Hepatocyte (in vitro differentiated cells): ENCODE data around the gene SNX20.

Source experiments
- EZH2 ChIP-seq: fragments of 200-600 bp; sonication (generic); IDR thresholded peaks from 2 replicates; pipeline ENCODE4 v1.6.1; 2016; ENCODE audit warnings: antibody characterized with exemption, mild to moderate bottlenecking, borderline replicate concordance
- EZH2phosphoT487 ChIP-seq: fragments of 200-600 bp; sonication (generic); IDR thresholded peaks from one replicate; pipeline ENCODE4 v1.6.1; 2018; ENCODE audit warnings: antibody characterized with exemption, mild to moderate bottlenecking, low read depth, moderate library complexity; ENCODE audit not compliant: unreplicated experiment, severe bottlenecking
- TF ChIP-seq, protein P1 (sequence below): fragments of 200-600 bp; sonication (generic); IDR thresholded peaks from 2 replicates; pipeline ENCODE4 v1.5.1; 2016; ENCODE audit warnings: antibody characterized with exemption, mild to moderate bottlenecking; ENCODE audit not compliant: poor library complexity

DNA sequence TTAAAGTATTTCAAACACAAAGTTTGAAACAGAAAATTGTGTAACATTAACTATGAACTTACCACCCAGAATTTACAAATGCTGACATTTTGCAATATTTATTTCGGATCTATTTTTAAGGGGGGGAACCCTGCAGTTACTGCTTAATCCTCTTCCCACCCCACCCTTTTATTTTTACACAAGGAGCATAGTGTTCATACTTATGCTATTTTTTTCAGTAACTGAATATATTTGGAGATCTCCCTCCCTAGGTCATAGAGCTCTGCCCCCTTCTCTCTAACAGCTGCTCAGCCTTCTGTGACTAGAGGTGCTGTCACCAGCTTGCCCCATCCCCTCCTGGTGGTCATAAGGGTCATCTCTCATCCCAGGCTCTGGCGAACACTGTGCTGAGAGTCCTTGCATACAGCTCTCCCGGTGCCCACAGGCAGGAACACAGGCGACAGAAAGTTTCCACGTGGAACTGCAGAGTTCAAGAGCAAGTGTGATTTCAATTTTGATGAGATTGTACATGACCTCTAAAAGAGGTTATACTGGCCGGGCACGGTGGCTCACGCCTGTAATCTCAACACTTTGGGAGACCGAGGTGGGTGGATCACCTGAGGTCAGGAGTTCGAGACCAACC, 44.2 kb downstream of the SNX20 start:
- no peak for TF ChIP-seq EZH2
- TF ChIP-seq, protein P1, sequence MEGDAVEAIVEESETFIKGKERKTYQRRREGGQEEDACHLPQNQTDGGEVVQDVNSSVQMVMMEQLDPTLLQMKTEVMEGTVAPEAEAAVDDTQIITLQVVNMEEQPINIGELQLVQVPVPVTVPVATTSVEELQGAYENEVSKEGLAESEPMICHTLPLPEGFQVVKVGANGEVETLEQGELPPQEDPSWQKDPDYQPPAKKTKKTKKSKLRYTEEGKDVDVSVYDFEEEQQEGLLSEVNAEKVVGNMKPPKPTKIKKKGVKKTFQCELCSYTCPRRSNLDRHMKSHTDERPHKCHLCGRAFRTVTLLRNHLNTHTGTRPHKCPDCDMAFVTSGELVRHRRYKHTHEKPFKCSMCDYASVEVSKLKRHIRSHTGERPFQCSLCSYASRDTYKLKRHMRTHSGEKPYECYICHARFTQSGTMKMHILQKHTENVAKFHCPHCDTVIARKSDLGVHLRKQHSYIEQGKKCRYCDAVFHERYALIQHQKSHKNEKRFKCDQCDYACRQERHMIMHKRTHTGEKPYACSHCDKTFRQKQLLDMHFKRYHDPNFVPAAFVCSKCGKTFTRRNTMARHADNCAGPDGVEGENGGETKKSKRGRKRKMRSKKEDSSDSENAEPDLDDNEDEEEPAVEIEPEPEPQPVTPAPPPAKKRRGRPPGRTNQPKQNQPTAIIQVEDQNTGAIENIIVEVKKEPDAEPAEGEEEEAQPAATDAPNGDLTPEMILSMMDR = no peak
- no peak for TF ChIP-seq EZH2phosphoT487
